ENCODE results near the gene PDSS2. TPM values are rescaled to one million over a fixed set of nuclear protein-coding genes. Genes with fewer than 3 reads are reported as not detected.
"Not testable (repeated sequence)": the region's sequence is repeated elsewhere in the genome, so short reads cannot be mapped to it uniquely, and the experiment has no call there.

The PDSS2 gene
- total RNA-seq, 2 experiments from 2014 or later, result 11.4 to 11.7 TPM

GRCh38 chr6:107437691-107438090, 21.7 kb downstream of the PDSS2 start:
- ATAC-seq (no peak), DNase-seq (no peak)
- ChIA-PET POLR2A (no interaction called here), CTCF (no interaction called here)
- Mint-ChIP-seq H3K27ac (no peak overlapping the region), H3K27me3 (no peaks in the 10 kb centered on the region), H3K4me1 (peaks cover 28% of the 10 kb centered on the region), H3K9me3 (ENCODE audit: low read depth) (no peaks in the 10 kb centered on the region), H3K36me3 (ENCODE audit: low read depth) (peaks cover 5% of the 10 kb centered on the region), H3K4me3 (no peak overlapping the region)
- intact Hi-C loops (cut with DNase I, micrococcal nuclease), result no loop called here

- Mint-ChIP-seq H3K9me3 (ENCODE audit: low read depth) (no peaks in the 10 kb centered on the region), H3K27ac (no peak overlapping the region), H3K27me3 (no peaks in the 10 kb centered on the region), H3K4me3 (no peak overlapping the region), H3K4me1 (peaks cover 26% of the 10 kb centered on the region), H3K36me3 (ENCODE audit: low read depth) (peaks cover 5% of the 10 kb centered on the region)
- intact Hi-C loops (cut with DNase I, micrococcal nuclease), result no loop called here
- no peak for ATAC-seq
- ChIA-PET CTCF (no interaction called here), POLR2A (no interaction called here)
- DNase-seq, result no peak
Measured at GRCh38 chr6:107436881-107437280, 22.5 kb downstream of the PDSS2 start.

- H3K27ac Mint-ChIP-seq, result no peak overlapping the region
- CTCF ChIA-PET, result interaction anchor here (0.8 kb wide), 2 partner anchors 27 to 239 kb away, joined by 3 to 4 read pairs; no protein-coding TSS in a partner anchor
- intact Hi-C loops (cut with DNase I, micrococcal nuclease), result no loop called here
- H3K4me3 Mint-ChIP-seq, result no peak overlapping the region
- no peaks in the 10 kb centered on the region for H3K27me3 Mint-ChIP-seq
- no peaks in the 10 kb centered on the region for H3K9me3 Mint-ChIP-seq (ENCODE audit: low read depth)
- ATAC-seq (no peak), DNase-seq (no peak)
- POLR2A ChIA-PET, result no interaction called here
- peaks cover 19% of the 10 kb centered on the region for H3K4me1 Mint-ChIP-seq
- peaks cover 5% of the 10 kb centered on the region for H3K36me3 Mint-ChIP-seq (ENCODE audit: low read depth)
Measured at GRCh38 chr6:107435798-107436197, 23.6 kb downstream of the PDSS2 start.

GRCh38 chr6:107434812-107435211, 24.6 kb downstream of the PDSS2 start:
- Mint-ChIP-seq H3K9me3 (ENCODE audit: low read depth) (no peaks in the 10 kb centered on the region), H3K4me1 (peaks cover 19% of the 10 kb centered on the region), H3K27ac (no peak overlapping the region), H3K36me3 (ENCODE audit: low read depth) (peaks cover 7% of the 10 kb centered on the region), H3K4me3 (no peak overlapping the region), H3K27me3 (no peaks in the 10 kb centered on the region)
- intact Hi-C loops (cut with DNase I, micrococcal nuclease), result no loop called here
- ATAC-seq (no peak), DNase-seq (no peak)
- POLR2A ChIA-PET, result interaction anchor here (0.7 kb wide), 1 partner anchor 963 kb away, joined by 3 read pairs; no protein-coding TSS in a partner anchor
- CTCF ChIA-PET, result no interaction called here

- H3K27ac Mint-ChIP-seq; ATAC-seq; DNase-seq; POLR2A ChIA-PET; H3K27me3 Mint-ChIP-seq; CTCF ChIA-PET; intact Hi-C loops (cut with DNase I, micrococcal nuclease); H3K4me3 Mint-ChIP-seq; H3K4me1 Mint-ChIP-seq: not testable (repeated sequence)
- peaks cover 17% of the 10 kb centered on the region for H3K9me3 Mint-ChIP-seq (ENCODE audit: low read depth)
- H3K36me3 Mint-ChIP-seq (ENCODE audit: low read depth), result peaks cover 30% of the 10 kb centered on the region
Measured at GRCh38 chr6:107425951-107426350, 33.4 kb downstream of the PDSS2 start.

- Mint-ChIP-seq H3K36me3 (ENCODE audit: low read depth) (peaks cover 21% of the 10 kb centered on the region), H3K4me1 (peaks cover 10% of the 10 kb centered on the region), H3K27me3 (no peaks in the 10 kb centered on the region), H3K27ac (no peak overlapping the region), H3K4me3 (no peak overlapping the region), H3K9me3 (ENCODE audit: low read depth) (peaks cover 17% of the 10 kb centered on the region)
- ChIA-PET CTCF (no interaction called here), POLR2A (no interaction called here)
- intact Hi-C loops (cut with DNase I, micrococcal nuclease), result no loop called here
- DNase-seq, result no peak
- no peak for ATAC-seq
Measured at GRCh38 chr6:107423474-107423990, 35.8 kb downstream of the PDSS2 start.

- peaks cover 15% of the 10 kb centered on the region for H3K36me3 Mint-ChIP-seq (ENCODE audit: low read depth)
- CTCF ChIA-PET, result no interaction called here
- H3K27ac Mint-ChIP-seq, result no peak overlapping the region
- H3K4me1 Mint-ChIP-seq, result peaks cover 10% of the 10 kb centered on the region
- DNase-seq (no peak), ATAC-seq (no peak)
- H3K4me3 Mint-ChIP-seq, result no peak overlapping the region
- H3K27me3 Mint-ChIP-seq, result no peaks in the 10 kb centered on the region
- intact Hi-C loops (cut with DNase I, micrococcal nuclease), result no loop called here
- peaks cover 12% of the 10 kb centered on the region for H3K9me3 Mint-ChIP-seq (ENCODE audit: low read depth)
- POLR2A ChIA-PET, result no interaction called here
Measured at GRCh38 chr6:107421696-107422256, 37.6 kb downstream of the PDSS2 start.

GRCh38 chr6:107419733-107420132, 39.6 kb downstream of the PDSS2 start:
- H3K36me3 Mint-ChIP-seq (ENCODE audit: low read depth), result peaks cover 6% of the 10 kb centered on the region
- CTCF ChIA-PET, result no interaction called here
- H3K27me3 Mint-ChIP-seq, result no peaks in the 10 kb centered on the region
- intact Hi-C loops (cut with DNase I, micrococcal nuclease), result no loop called here
- H3K9me3 Mint-ChIP-seq (ENCODE audit: low read depth), result no peaks in the 10 kb centered on the region
- no peak overlapping the region for H3K27ac Mint-ChIP-seq
- no peak overlapping the region for H3K4me3 Mint-ChIP-seq
- peaks cover 10% of the 10 kb centered on the region for H3K4me1 Mint-ChIP-seq
- ATAC-seq (no peak), DNase-seq (no peak)
- POLR2A ChIA-PET, result no interaction called here

- H3K4me1 Mint-ChIP-seq, result peaks cover 7% of the 10 kb centered on the region
- CTCF ChIA-PET, result no interaction called here
Measured at GRCh38 chr6:107418118-107418517, 41.2 kb downstream of the PDSS2 start.

GRCh38 chr6:107416145-107416544, 43.2 kb downstream of the PDSS2 start:
- H3K27me3 Mint-ChIP-seq, result no peaks in the 10 kb centered on the region
- no peak overlapping the region for H3K4me3 Mint-ChIP-seq
- ChIA-PET CTCF (no interaction called here), POLR2A (no interaction called here)
- peaks cover under 1% of the 10 kb centered on the region for H3K36me3 Mint-ChIP-seq (ENCODE audit: low read depth)
- ATAC-seq (no peak), DNase-seq (no peak)
- H3K27ac Mint-ChIP-seq, result no peak overlapping the region
- peaks cover 7% of the 10 kb centered on the region for H3K4me1 Mint-ChIP-seq
- H3K9me3 Mint-ChIP-seq (ENCODE audit: low read depth), result no peaks in the 10 kb centered on the region
- intact Hi-C loops (cut with DNase I, micrococcal nuclease), result no loop called here

More at GRCh38 chr6:107418118-107418517, 41.2 kb downstream of the PDSS2 start:
- POLR2A ChIA-PET, result no interaction called here
- ATAC-seq, result no peak
- Mint-ChIP-seq H3K9me3 (ENCODE audit: low read depth) (no peaks in the 10 kb centered on the region), H3K27me3 (no peaks in the 10 kb centered on the region), H3K4me3 (no peak overlapping the region), H3K36me3 (ENCODE audit: low read depth) (peaks cover 3% of the 10 kb centered on the region), H3K27ac (no peak overlapping the region)
- intact Hi-C loops (cut with DNase I, micrococcal nuclease), result no loop called here
- no peak for DNase-seq

- H3K36me3 Mint-ChIP-seq (ENCODE audit: low read depth), result no peaks in the 10 kb centered on the region
- H3K4me1 Mint-ChIP-seq, result peaks cover 1% of the 10 kb centered on the region
- CTCF ChIA-PET, result no interaction called here
- POLR2A ChIA-PET, result no interaction called here
- no peak overlapping the region for H3K27ac Mint-ChIP-seq
- intact Hi-C loops (cut with DNase I, micrococcal nuclease), result no loop called here
- no peak overlapping the region for H3K4me3 Mint-ChIP-seq
- H3K9me3 Mint-ChIP-seq (ENCODE audit: low read depth), result no peaks in the 10 kb centered on the region
- ATAC-seq (no peak), DNase-seq (no peak)
- no peaks in the 10 kb centered on the region for H3K27me3 Mint-ChIP-seq
Measured at GRCh38 chr6:107413966-107414645, 45.3 kb downstream of the PDSS2 start.

- DNase-seq (no peak), ATAC-seq (no peak)
- CTCF ChIA-PET, result no interaction called here
Measured at GRCh38 chr6:107411161-107411560, 48.2 kb downstream of the PDSS2 start.

More at GRCh38 chr6:107411161-107411560, 48.2 kb downstream of the PDSS2 start:
- peaks cover 4% of the 10 kb centered on the region for H3K36me3 Mint-ChIP-seq (ENCODE audit: low read depth)
- POLR2A ChIA-PET, result no interaction called here
- no peak overlapping the region for H3K4me3 Mint-ChIP-seq
- intact Hi-C loops (cut with DNase I, micrococcal nuclease), result no loop called here
- H3K4me1 Mint-ChIP-seq, result no peaks in the 10 kb centered on the region
- no peaks in the 10 kb centered on the region for H3K27me3 Mint-ChIP-seq
- peaks cover 7% of the 10 kb centered on the region for H3K9me3 Mint-ChIP-seq (ENCODE audit: low read depth)
- no peak overlapping the region for H3K27ac Mint-ChIP-seq

Measured in activated CD4-positive, alpha-beta T cell treated with anti-CD3 and anti-CD28 coated beads for 36 hours (primary cell).